HepG2 (cell line): ENCODE measurements around the gene RINL. TPM values are rescaled to one million over a fixed set of nuclear protein-coding genes. Genes with fewer than 3 reads are reported as not detected.
A peak's percentile ranks its signal among the peaks of the same experiment; 100 is the strongest.

Experiments used
- EED ChIP-seq: sonication (generic); formaldehyde crosslinking; IDR thresholded peaks from 2 replicates; pipeline ENCODE4 v1.5.0; 2020; ENCODE audit warnings: mild to moderate bottlenecking, missing genetic modification reagents
- FOXP1 ChIP-seq, 2 experiments: fragments of 450-650 bp in 1 of 2; IDR thresholded peaks; 2 replicates each; pipeline ENCODE4 v1.6.1; 2017 to 2018; ENCODE audit warnings: antibody characterized with exemption in 1 of 2
- GATAD2A ChIP-seq: IDR thresholded peaks from 2 replicates; pipeline ENCODE4 v1.6.1; 2016
- JUN ChIP-seq: sonication (generic); formaldehyde crosslinking; IDR thresholded peaks from 2 replicates; pipeline ENCODE4 v1.4.0; 2020; ENCODE audit warnings: mild to moderate bottlenecking, missing genetic modification reagents
- KDM5B ChIP-seq: sonication (generic); formaldehyde crosslinking; IDR thresholded peaks from 2 replicates; pipeline ENCODE4 v1.4.0; 2020; ENCODE audit warnings: missing genetic modification reagents, mild to moderate bottlenecking, borderline replicate concordance
- NCOA1 ChIP-seq: sonication (generic); formaldehyde crosslinking; IDR thresholded peaks from 2 replicates; pipeline ENCODE4 v1.9.0; 2021; ENCODE audit warnings: missing genetic modification reagents
- POLR2A ChIP-seq, 2 experiments: IDR thresholded peaks; 2 replicates each; pipeline ENCODE4 v1.6.1; 2011; ENCODE audit warnings: low read depth in 2 of 2, low read length in 2 of 2, mild to moderate bottlenecking in 1 of 2, moderate library complexity in 1 of 2; ENCODE audit not compliant: insufficient read depth in 1 of 2
- RFX1 ChIP-seq: fragments of 450-650 bp; IDR thresholded peaks from 2 replicates; pipeline ENCODE4 v1.6.1; 2017
- TAF1 ChIP-seq: sonication (generic); formaldehyde crosslinking; IDR thresholded peaks from 2 replicates; pipeline ENCODE4 v1.4.0; 2020; ENCODE audit warnings: missing genetic modification reagents
- TBX2 ChIP-seq: sonication (generic); formaldehyde crosslinking; IDR thresholded peaks from 2 replicates; pipeline ENCODE4 v1.5.0; 2020; ENCODE audit warnings: missing genetic modification reagents, mild to moderate bottlenecking, borderline replicate concordance
- ZFP1 ChIP-seq: IDR thresholded peaks from 2 replicates; pipeline ENCODE4 v1.6.1; 2016
- ZFP41 ChIP-seq: sonication (generic); formaldehyde crosslinking; IDR thresholded peaks from 2 replicates; pipeline ENCODE4 v1.4.0; 2020; ENCODE audit warnings: mild to moderate bottlenecking, missing genetic modification reagents, borderline replicate concordance
- ZNF296 ChIP-seq: sonication (generic); formaldehyde crosslinking; conservative IDR thresholded peaks from 2 replicates; pipeline ENCODE4 v1.5.0; 2020; ENCODE audit warnings: mild to moderate bottlenecking, missing genetic modification reagents
- ZNF367 ChIP-seq: sonication (generic); formaldehyde crosslinking; IDR thresholded peaks from 2 replicates; pipeline ENCODE4 v1.4.0; 2020; ENCODE audit warnings: missing genetic modification reagents, borderline replicate concordance
- ZNF382 ChIP-seq: sonication (generic); formaldehyde crosslinking; IDR thresholded peaks from 2 replicates; pipeline ENCODE4 v1.5.0; 2020; ENCODE audit warnings: missing genetic modification reagents, mild to moderate bottlenecking, borderline replicate concordance
- ZNF496 ChIP-seq: sonication (generic); formaldehyde crosslinking; IDR thresholded peaks from 2 replicates; pipeline ENCODE4 v1.8.1; 2023; ENCODE audit warnings: mild to moderate bottlenecking, moderate library complexity, missing genetic modification reagents; ENCODE audit not compliant: insufficient replicate concordance
- ZNF7 ChIP-seq: IDR thresholded peaks from 2 replicates; pipeline ENCODE4 v1.6.1; 2016; ENCODE audit warnings: missing biosample characterization, missing genetic modification reagents
- ZNF703 ChIP-seq: sonication (generic); formaldehyde crosslinking; IDR thresholded peaks from 2 replicates; pipeline ENCODE4 v1.5.1; 2020; ENCODE audit warnings: missing genetic modification reagents, mild to moderate bottlenecking, moderate library complexity, borderline replicate concordance
- ZSCAN30 ChIP-seq: sonication (generic); formaldehyde crosslinking; IDR thresholded peaks from 2 replicates; pipeline ENCODE4 v1.5.0; 2020; ENCODE audit warnings: mild to moderate bottlenecking, missing genetic modification reagents
- ZZZ3 ChIP-seq: sonication (generic); formaldehyde crosslinking; IDR thresholded peaks from 2 replicates; pipeline ENCODE4 v1.4.0; 2020; ENCODE audit warnings: missing genetic modification reagents, mild to moderate bottlenecking, borderline replicate concordance
- polyA plus RNA-seq, 8 experiments: library from polyadenylated mRNA; depleted of rRNA in 3 of 8; stranded (reverse) in 7 of 8; unstranded in 1 of 8; fragments of >200 nt; fragmentation: Illumina TruSeq in 4 of 8; extraction: Trizol in 4 of 8; gene quantifications; 2 replicates each; pipeline versions ENCODE4 v1.2.1 to v1.2.3, GENCODE V29; 2011 to 2016; ENCODE audit warnings: low read depth in 4 of 8, missing spikeins in 1 of 8, mixed read lengths in 1 of 8; ENCODE audit not compliant: insufficient read depth in 1 of 8
- total RNA-seq, 5 experiments: library from RNA; depleted of rRNA; stranded (reverse); fragments of >200 nt; fragmentation: Illumina TruSeq; extraction: Trizol; gene quantifications; 2 replicates each; pipeline ENCODE4 v1.2.3, GENCODE V29; 2016; ENCODE audit warnings: low read depth in 1 of 5
- TF ChIP-seq, protein P1 (sequence below): sonication (generic); formaldehyde crosslinking; IDR thresholded peaks from 2 replicates; pipeline ENCODE4 v1.4.0; 2020; ENCODE audit warnings: missing genetic modification reagents, borderline replicate concordance
- TF ChIP-seq, protein P2 (sequence below): sonication (generic); formaldehyde crosslinking; IDR thresholded peaks from 2 replicates; pipeline ENCODE4 v1.4.0; 2020; ENCODE audit warnings: mild to moderate bottlenecking, missing genetic modification reagents, borderline replicate concordance
- TF ChIP-seq, protein P3 (sequence below): sonication (generic); formaldehyde crosslinking; IDR thresholded peaks from 2 replicates; pipeline ENCODE4 v1.8.1; 2023; ENCODE audit warnings: mild to moderate bottlenecking, missing genetic modification reagents

RINL gene
- total and polyA plus RNA-seq, 2 of the 13 experiments (the other 11 are each of a cell fraction or from before 2014, with no cell fraction given): 11.4 to 18.0 TPM

DNA sequence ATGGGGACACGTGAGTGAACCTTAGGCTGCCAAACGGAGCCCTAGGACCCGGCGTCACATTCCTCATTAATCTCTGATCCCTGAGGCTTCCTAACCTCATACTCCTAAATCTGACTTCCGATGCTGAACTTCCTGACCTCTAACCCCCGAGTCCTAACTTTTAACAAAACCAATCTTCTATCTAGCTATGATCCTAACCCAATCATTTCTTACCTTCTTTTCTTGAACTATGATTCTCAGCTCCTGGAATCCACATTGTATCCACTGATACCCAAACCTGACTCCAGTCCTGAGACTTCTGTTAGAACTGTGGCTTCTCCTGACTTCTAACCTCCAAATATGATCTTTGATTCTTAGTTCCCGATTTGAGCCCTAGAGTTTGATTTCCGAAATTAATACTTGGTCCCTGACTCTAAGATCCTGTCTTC is 22.1 kb upstream of the RINL start (continued):
- TF ChIP-seq, protein P1, sequence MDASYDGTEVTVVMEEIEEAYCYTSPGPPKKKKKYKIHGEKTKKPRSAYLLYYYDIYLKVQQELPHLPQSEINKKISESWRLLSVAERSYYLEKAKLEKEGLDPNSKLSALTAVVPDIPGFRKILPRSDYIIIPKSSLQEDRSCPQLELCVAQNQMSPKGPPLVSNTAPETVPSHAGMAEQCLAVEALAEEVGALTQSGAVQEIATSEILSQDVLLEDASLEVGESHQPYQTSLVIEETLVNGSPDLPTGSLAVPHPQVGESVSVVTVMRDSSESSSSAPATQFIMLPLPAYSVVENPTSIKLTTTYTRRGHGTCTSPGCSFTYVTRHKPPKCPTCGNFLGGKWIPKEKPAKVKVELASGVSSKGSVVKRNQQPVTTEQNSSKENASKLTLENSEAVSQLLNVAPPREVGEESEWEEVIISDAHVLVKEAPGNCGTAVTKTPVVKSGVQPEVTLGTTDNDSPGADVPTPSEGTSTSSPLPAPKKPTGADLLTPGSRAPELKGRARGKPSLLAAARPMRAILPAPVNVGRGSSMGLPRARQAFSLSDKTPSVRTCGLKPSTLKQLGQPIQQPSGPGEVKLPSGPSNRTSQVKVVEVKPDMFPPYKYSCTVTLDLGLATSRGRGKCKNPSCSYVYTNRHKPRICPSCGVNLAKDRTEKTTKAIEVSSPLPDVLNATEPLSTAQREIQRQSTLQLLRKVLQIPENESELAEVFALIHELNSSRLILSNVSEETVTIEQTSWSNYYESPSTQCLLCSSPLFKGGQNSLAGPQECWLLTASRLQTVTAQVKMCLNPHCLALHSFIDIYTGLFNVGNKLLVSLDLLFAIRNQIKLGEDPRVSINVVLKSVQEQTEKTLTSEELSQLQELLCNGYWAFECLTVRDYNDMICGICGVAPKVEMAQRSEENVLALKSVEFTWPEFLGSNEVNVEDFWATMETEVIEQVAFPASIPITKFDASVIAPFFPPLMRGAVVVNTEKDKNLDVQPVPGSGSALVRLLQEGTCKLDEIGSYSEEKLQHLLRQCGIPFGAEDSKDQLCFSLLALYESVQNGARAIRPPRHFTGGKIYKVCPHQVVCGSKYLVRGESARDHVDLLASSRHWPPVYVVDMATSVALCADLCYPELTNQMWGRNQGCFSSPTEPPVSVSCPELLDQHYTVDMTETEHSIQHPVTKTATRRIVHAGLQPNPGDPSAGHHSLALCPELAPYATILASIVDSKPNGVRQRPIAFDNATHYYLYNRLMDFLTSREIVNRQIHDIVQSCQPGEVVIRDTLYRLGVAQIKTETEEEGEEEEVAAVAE (CRISPR knock-in tag): 0 out of 2 replicates have a peak, but pooled peaks have one; percentile 7
- TF ChIP-seq FOXP1 (IDR thresholded peaks at IDR 0.05) (no peak), FOXP1 (CRISPR knock-in tag; IDR thresholded peaks at IDR 0.05) (no peak), ZNF296 (CRISPR knock-in tag) (no peak), ZNF496 (CRISPR knock-in tag) (no peak), ZSCAN30 (CRISPR knock-in tag) (no peak), ZFP1 (CRISPR knock-in tag) (no peak), ZZZ3 (no peak), POLR2A (IDR thresholded peaks at IDR 0.05; ENCODE audit: insufficient read depth in 1 of 2, low read depth in 2 of 2, low read length in 2 of 2) (peak in 1 of 2 experiments; percentile 61; a peak in 1 of 4 replicates), ZFP41 (CRISPR knock-in tag) (no peak), ZNF367 (0 out of 2 replicates have a peak, but pooled peaks have one; percentile 17), EED (CRISPR knock-in tag) (no peak), ZNF7 (CRISPR knock-in tag) (no peak), JUN (CRISPR knock-in tag) (no peak), NCOA1 (CRISPR knock-in tag) (no peak), ZNF703 (CRISPR knock-in tag) (no peak), TAF1 (CRISPR knock-in tag) (no peak), KDM5B (no peak), RFX1 (no peak), GATAD2A (0 out of 2 replicates have a peak, but pooled peaks have one; percentile 4), TBX2 (CRISPR knock-in tag) (0 out of 2 replicates have a peak, but pooled peaks have one; percentile 3), ZNF382 (no peak)
- TF ChIP-seq, protein P2, sequence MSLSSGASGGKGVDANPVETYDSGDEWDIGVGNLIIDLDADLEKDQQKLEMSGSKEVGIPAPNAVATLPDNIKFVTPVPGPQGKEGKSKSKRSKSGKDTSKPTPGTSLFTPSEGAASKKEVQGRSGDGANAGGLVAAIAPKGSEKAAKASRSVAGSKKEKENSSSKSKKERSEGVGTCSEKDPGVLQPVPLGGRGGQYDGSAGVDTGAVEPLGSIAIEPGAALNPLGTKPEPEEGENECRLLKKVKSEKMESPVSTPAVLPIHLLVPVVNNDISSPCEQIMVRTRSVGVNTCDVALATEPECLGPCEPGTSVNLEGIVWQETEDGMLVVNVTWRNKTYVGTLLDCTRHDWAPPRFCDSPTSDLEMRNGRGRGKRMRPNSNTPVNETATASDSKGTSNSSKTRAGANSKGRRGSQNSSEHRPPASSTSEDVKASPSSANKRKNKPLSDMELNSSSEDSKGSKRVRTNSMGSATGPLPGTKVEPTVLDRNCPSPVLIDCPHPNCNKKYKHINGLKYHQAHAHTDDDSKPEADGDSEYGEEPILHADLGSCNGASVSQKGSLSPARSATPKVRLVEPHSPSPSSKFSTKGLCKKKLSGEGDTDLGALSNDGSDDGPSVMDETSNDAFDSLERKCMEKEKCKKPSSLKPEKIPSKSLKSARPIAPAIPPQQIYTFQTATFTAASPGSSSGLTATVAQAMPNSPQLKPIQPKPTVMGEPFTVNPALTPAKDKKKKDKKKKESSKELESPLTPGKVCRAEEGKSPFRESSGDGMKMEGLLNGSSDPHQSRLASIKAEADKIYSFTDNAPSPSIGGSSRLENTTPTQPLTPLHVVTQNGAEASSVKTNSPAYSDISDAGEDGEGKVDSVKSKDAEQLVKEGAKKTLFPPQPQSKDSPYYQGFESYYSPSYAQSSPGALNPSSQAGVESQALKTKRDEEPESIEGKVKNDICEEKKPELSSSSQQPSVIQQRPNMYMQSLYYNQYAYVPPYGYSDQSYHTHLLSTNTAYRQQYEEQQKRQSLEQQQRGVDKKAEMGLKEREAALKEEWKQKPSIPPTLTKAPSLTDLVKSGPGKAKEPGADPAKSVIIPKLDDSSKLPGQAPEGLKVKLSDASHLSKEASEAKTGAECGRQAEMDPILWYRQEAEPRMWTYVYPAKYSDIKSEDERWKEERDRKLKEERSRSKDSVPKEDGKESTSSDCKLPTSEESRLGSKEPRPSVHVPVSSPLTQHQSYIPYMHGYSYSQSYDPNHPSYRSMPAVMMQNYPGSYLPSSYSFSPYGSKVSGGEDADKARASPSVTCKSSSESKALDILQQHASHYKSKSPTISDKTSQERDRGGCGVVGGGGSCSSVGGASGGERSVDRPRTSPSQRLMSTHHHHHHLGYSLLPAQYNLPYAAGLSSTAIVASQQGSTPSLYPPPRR (CRISPR knock-in tag): no peak
- TF ChIP-seq, protein P3, sequence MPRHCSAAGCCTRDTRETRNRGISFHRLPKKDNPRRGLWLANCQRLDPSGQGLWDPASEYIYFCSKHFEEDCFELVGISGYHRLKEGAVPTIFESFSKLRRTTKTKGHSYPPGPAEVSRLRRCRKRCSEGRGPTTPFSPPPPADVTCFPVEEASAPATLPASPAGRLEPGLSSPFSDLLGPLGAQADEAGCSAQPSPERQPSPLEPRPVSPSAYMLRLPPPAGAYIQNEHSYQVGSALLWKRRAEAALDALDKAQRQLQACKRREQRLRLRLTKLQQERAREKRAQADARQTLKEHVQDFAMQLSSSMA (CRISPR knock-in tag): no peak
